IMR-90 (cell line): ENCODE measurements around the gene CYB5R3. TPM values are rescaled to one million over a fixed set of nuclear protein-coding genes. Genes with fewer than 3 reads are reported as not detected.
"Not testable (repeated sequence)": the region's sequence is repeated elsewhere in the genome, so short reads cannot be mapped to it uniquely, and the experiment has no call there.

Experiments
- ATAC-seq: fragments of 200-7000 bp; cut with Tn5 transposase; 2 replicates; pipeline ENCODE4 v1.9.1; 2020; ENCODE audit warnings: low read depth, mild to moderate bottlenecking, moderate library complexity
- BruUV-seq: library from RNA; stranded (reverse); fragments of 400-500 nt; replicated peaks from 2 replicates; lab custom pipeline; 2021; lab: Mats Ljungman, UMichigan
- CTCF ChIA-PET: fragments of 300-600 bp; formaldehyde crosslinking; extraction: SDS; loops from one replicate; lab custom pipeline; 2021; ENCODE audit warnings: antibody characterized with exemption; lab: Yijun Ruan, JAX
- POLR2A ChIA-PET: fragments of 300-600 bp; sonication (Branson Sonifier 250); formaldehyde crosslinking; loops from one replicate; lab custom pipeline; 2022; ENCODE audit warnings: antibody characterized with exemption; ENCODE audit not compliant: unreplicated experiment; lab: Charles Lee
- DNase-seq: peaks from one replicate; pipeline ENCODE4 v3.0.0; 2013
- H2AFZ ChIP-seq: replicated peaks from 2 replicates; pipeline ENCODE3; 2013; ENCODE audit warnings: low read length, mild to moderate bottlenecking; ENCODE audit not compliant: poor library complexity
- H2AK5ac ChIP-seq: 2 replicates; pipeline ENCODE4 v1.6.1; 2013; ENCODE audit warnings: low read depth, low read length, inconsistent platforms
- H2AK9ac ChIP-seq: replicated peaks from 2 replicates; pipeline ENCODE3; 2013; ENCODE audit warnings: mild to moderate bottlenecking, low read depth, low read length, moderate library complexity; ENCODE audit not compliant: poor library complexity
- H2BK120ac ChIP-seq: 2 replicates; pipeline ENCODE4 v1.6.1; 2013; ENCODE audit warnings: low read depth, low read length, inconsistent platforms
- H2BK15ac ChIP-seq: 3 replicates; pipeline ENCODE4 v1.6.1; 2013; ENCODE audit warnings: low read depth, low read length, inconsistent platforms
- H2BK20ac ChIP-seq: 2 replicates; pipeline ENCODE4 v1.6.1; 2013; ENCODE audit warnings: low read depth, mild to moderate bottlenecking, inconsistent platforms, low read length, moderate library complexity
- H2BK5ac ChIP-seq: 2 replicates; pipeline ENCODE4 v1.6.1; 2013; ENCODE audit warnings: mild to moderate bottlenecking, low read depth, low read length, inconsistent platforms; ENCODE audit not compliant: poor library complexity, severe bottlenecking
- H3K14ac ChIP-seq: replicated peaks from 2 replicates; pipeline ENCODE4 v1.6.1; 2013; ENCODE audit warnings: low read depth, low read length, inconsistent platforms
- H3K18ac ChIP-seq: 2 replicates; pipeline ENCODE4 v1.6.1; 2013; ENCODE audit warnings: low read depth, low read length, control low read depth
- H3K23ac ChIP-seq: 2 replicates; pipeline ENCODE4 v1.6.1; 2013; ENCODE audit warnings: low read depth, low read length, inconsistent platforms
- H3K27ac ChIP-seq: 2 replicates; pipeline ENCODE4 v1.5.1; 2013; ENCODE audit warnings: mild to moderate bottlenecking, control low read depth, low read length; ENCODE audit not compliant: insufficient read depth
- H3K27me3 ChIP-seq: 2 replicates; pipeline ENCODE4 v1.6.1; 2013; ENCODE audit warnings: low read length; ENCODE audit not compliant: control insufficient read depth, insufficient read depth
- H3K36me3 ChIP-seq: 2 replicates; pipeline ENCODE4 v1.6.1; 2013; ENCODE audit warnings: low read length, mixed read lengths; ENCODE audit not compliant: control insufficient read depth, insufficient read depth
- H3K4ac ChIP-seq: 2 replicates; pipeline ENCODE4 v1.6.1; 2013; ENCODE audit warnings: low read depth, low read length, inconsistent platforms
- H3K4me1 ChIP-seq: 2 replicates; pipeline ENCODE4 v1.6.1; 2013; ENCODE audit warnings: low read length, mixed read lengths; ENCODE audit not compliant: control insufficient read depth, insufficient read depth
- H3K4me2 ChIP-seq: 2 replicates; pipeline ENCODE4 v1.6.1; 2013; ENCODE audit warnings: low read depth, mild to moderate bottlenecking, control low read depth, low read length, moderate library complexity
- H3K4me3 ChIP-seq: 2 replicates; pipeline ENCODE4 v1.5.1; 2013; ENCODE audit warnings: low read depth, mild to moderate bottlenecking, control low read depth, low read length, moderate library complexity; ENCODE audit not compliant: insufficient read depth
- H3K56ac ChIP-seq: 2 replicates; pipeline ENCODE4 v1.6.1; 2013; ENCODE audit warnings: low read length, inconsistent platforms; ENCODE audit not compliant: insufficient read depth; ENCODE audit errors: extremely low read depth
- H3K79me1 ChIP-seq, 2 experiments: 2 replicates each; pipeline ENCODE4 v1.6.1; 2013; ENCODE audit warnings: low read length in 2 of 2, inconsistent platforms in 1 of 2, low read depth in 1 of 2
- H3K9ac ChIP-seq: 2 replicates; pipeline ENCODE4 v1.6.1; 2013; ENCODE audit warnings: low read depth, low read length, control low read depth
- H3K9me1 ChIP-seq: 2 replicates; pipeline ENCODE4 v1.6.1; 2013; ENCODE audit warnings: low read length, inconsistent platforms; ENCODE audit not compliant: insufficient read depth
- H3K9me3 ChIP-seq: 2 replicates; pipeline ENCODE4 v1.6.1; 2013; ENCODE audit warnings: low read length; ENCODE audit not compliant: control insufficient read depth, insufficient read depth
- H4K20me1 ChIP-seq: 2 replicates; pipeline ENCODE4 v1.6.1; 2013; ENCODE audit warnings: low read length, inconsistent platforms; ENCODE audit not compliant: insufficient read depth
- H4K5ac ChIP-seq: 2 replicates; pipeline ENCODE4 v1.6.1; 2013; ENCODE audit warnings: mild to moderate bottlenecking, low read depth, low read length, control low read depth
- H4K8ac ChIP-seq, 2 experiments: 2 replicates each; pipeline ENCODE4 v1.6.1; 2013; ENCODE audit warnings: low read depth in 2 of 2, low read length in 2 of 2, control low read depth in 1 of 2, inconsistent platforms in 1 of 2
- H4K91ac ChIP-seq: 2 replicates; pipeline ENCODE4 v1.6.1; 2013; ENCODE audit warnings: low read depth, low read length, inconsistent platforms; ENCODE audit not compliant: insufficient read depth
- CHD1 ChIP-seq: IDR thresholded peaks from 2 replicates; pipeline ENCODE4 v1.6.1; 2012; ENCODE audit warnings: low read depth, low read length, improper control_type of control experiment
- RAD21 ChIP-seq: IDR thresholded peaks from 2 replicates; pipeline ENCODE4 v1.6.1; 2012; ENCODE audit warnings: low read length, improper control_type of control experiment
- WGBS, 2 experiments: methylation state at CpG; one replicate each; pipeline versions ENCODE4 v1.1.5 to v1.1.7; 2013; ENCODE audit warnings: missing lambda C conversion rate in 2 of 2; ENCODE audit not compliant: insufficient read length in 1 of 2; ENCODE audit errors: extremely low coverage in 2 of 2; 5-methylcytosine and 5-hydroxymethylcytosine counted together
- dilution Hi-C: fragments of 300-500 bp; cut with HindIII; formaldehyde crosslinking; loops from one replicate; pipeline ENCODE4 v1.14.3; 2018; ENCODE audit warnings: low sequenced_read_pairs; ENCODE audit not compliant: unreplicated experiment
- in situ Hi-C: fragments of 300-500 bp; cut with MboI; formaldehyde crosslinking; loops from 3 replicates; pipeline ENCODE4 v1.14.3; 2019; ENCODE audit warnings: low sequenced_read_pairs, inconsistent platforms, mixed read lengths
- intact Hi-C: fragments of 100-400 bp; cut with micrococcal nuclease; formaldehyde crosslinking; loops from 2 replicates; pipeline ENCODE4 v1.10.0; 2022
- polyA plus RNA-seq, 3 experiments: library from polyadenylated mRNA; depleted of rRNA; stranded (reverse); fragments of >200 nt; gene quantifications; 2 replicates each; pipeline ENCODE4 v1.2.3, GENCODE V29; 2012; ENCODE audit warnings: low replicate concordance in 1 of 3
- total RNA-seq: library from RNA; depleted of rRNA; stranded (reverse); fragments of >200 nt; gene quantifications from 2 replicates; pipeline ENCODE4 v1.2.3, GENCODE V29; 2012

CYB5R3 gene
- total and polyA plus RNA-seq, 2 of the 4 experiments (the other 2 are of a cell fraction): 44.1 to 362 TPM

DNA sequence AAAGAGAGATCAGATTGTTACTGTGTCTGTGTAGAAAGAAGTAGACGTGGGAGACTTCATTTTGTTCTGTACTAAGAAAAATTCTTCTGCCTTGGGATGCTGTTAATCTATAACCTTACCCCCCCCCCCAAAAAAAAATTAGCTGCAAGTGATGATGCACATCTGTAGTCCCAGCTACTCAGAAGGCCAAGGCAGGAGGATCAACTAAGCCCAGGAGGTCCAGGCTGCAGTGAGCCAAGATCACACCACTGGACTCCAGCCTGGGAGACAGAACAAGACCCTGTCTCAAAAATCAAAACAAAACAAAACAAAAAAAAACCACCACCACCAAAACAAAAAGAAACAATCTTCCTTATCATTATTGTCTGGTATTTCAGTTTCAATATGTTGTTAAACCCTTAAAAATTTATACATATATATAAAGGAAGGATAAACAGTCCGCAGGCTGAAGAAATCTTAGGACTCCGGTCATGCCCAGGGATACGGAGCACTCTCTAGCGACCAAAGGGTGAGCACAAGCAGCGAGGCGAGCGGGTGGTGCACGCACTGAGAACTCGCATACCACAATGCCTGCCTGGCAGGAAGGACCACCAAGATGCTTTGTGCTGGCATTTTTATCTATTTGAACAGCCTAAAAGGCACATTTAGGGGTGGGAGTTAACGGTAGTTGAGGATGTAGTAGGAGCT is 40.9 kb downstream of the CYB5R3 start (continued):
- no peak for TF ChIP-seq RAD21
- no peak for TF ChIP-seq CHD1

DNA sequence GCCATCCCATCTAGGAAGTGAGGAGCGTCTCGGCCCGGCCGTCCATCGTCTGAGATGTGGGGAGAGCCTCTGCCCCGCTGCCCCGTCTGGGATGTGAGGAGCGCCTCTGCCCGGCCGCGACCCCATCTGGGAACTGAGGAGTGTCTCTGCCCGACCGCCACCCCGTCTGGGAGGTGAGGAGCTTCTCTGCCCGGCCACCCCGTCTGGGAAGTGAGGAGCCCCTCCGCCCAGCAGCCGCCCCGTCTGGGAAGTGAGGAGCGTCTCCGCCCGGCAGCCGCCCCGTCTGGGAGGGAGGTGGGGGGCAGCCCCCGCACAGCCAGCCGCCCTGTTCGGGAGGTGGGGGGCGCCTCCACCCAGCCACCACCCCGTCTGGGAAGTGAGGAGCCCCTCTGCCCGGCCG is 41.6 kb downstream of the CYB5R3 start:
- H3K36me3 ChIP-seq: peaks cover 13% of the 10 kb centered on the region
- H3K4me3 ChIP-seq, H3K27me3 ChIP-seq, DNase-seq, H2BK15ac ChIP-seq, intact Hi-C loops, ATAC-seq, H2BK20ac ChIP-seq, H3K9ac ChIP-seq, H3K9me3 ChIP-seq, H4K91ac ChIP-seq, in situ Hi-C loops, CTCF ChIA-PET, dilution Hi-C loops, H2AK5ac ChIP-seq, H3K18ac ChIP-seq, H2BK5ac ChIP-seq, H3K14ac ChIP-seq, H4K8ac ChIP-seq, BruUV-seq, H3K4ac ChIP-seq, H3K27ac ChIP-seq, H4K5ac ChIP-seq, H2BK120ac ChIP-seq, H2AK9ac ChIP-seq, H2AFZ ChIP-seq, H3K56ac ChIP-seq, H3K4me2 ChIP-seq, H3K23ac ChIP-seq: not testable (repeated sequence)
- peaks cover 69% of the 10 kb centered on the region for H4K20me1 ChIP-seq
- peaks cover 28 to 82% of the 10 kb centered on the region in 2 experiments; a peak in 3 of 4 replicates for H3K79me1 ChIP-seq
- WGBS, 2 experiments: no CpG with 5 or more reads among the region's 31 CpGs
- POLR2A ChIA-PET: interaction anchor here (0.7 kb wide), 1 partner anchor 104 kb away, joined by 10 read pairs; no protein-coding TSS in a partner anchor
- H3K9me1 ChIP-seq: peaks cover 26% of the 10 kb centered on the region
- peaks cover 30% of the 10 kb centered on the region for H3K4me1 ChIP-seq
